HepG2 (cell line): ENCODE data around the gene KATNAL1. TPM values are rescaled to one million over a fixed set of nuclear protein-coding genes. Genes with fewer than 3 reads are reported as not detected.

Experiments
- ATAC-seq: fragments of 200-7000 bp; cut with Tn5 transposase; 3 replicates; pipeline ENCODE4 v1.9.1; 2020; ENCODE audit warnings: mild to moderate bottlenecking, moderate library complexity
- BruUV-seq: library from RNA; stranded (reverse); fragments of 400-500 nt; replicated peaks from 2 replicates; lab custom pipeline; 2021; lab: Mats Ljungman, UMichigan
- CTCF ChIA-PET: fragments of 300-600 bp; formaldehyde crosslinking; extraction: SDS; loops from one replicate; lab custom pipeline; 2021; ENCODE audit warnings: low total read pairs, inconsistent platforms, low intra/inter-chr PET ratio; lab: Yijun Ruan, JAX
- POLR2A ChIA-PET: fragments of 350-600 bp; sonication (Branson Sonifier 250); formaldehyde crosslinking; loops from one replicate; lab custom pipeline; 2020; ENCODE audit warnings: antibody characterized with exemption, inconsistent platforms; lab: Yijun Ruan, JAX
- DNase-seq: peaks from one replicate; pipeline ENCODE4 v3.0.0-alpha.2; 2015; ENCODE audit warnings: low spot score
- FAIRE-seq: peaks from 3 replicates; lab custom pipeline; 2011; peaks lifted over from hg19 to GRCh38; lab: Jason Lieb, UNC
- H2AFZ ChIP-seq: one replicate; pipeline ENCODE4 v1.6.1; 2011; ENCODE audit warnings: low read length, inconsistent platforms
- H3K27ac ChIP-seq: fragments of 300-600 bp; 3 replicates; pipeline ENCODE4 v1.8.0; 2011; ENCODE audit warnings: mixed run types, mild to moderate bottlenecking, mixed read lengths, low read length, inconsistent platforms; ENCODE audit not compliant: insufficient read depth; ENCODE audit errors: extremely low read length
- H3K27me3 ChIP-seq, 2 experiments: fragments of 200-600 bp in 1 of 2; 2 replicates in 1 of 2; 3 replicates in 1 of 2; pipeline versions ENCODE4 v1.6.0 to v1.8.0; 2011; ENCODE audit warnings: low read length in 2 of 2, mild to moderate bottlenecking in 2 of 2, moderate library complexity in 2 of 2, inconsistent platforms in 1 of 2; ENCODE audit not compliant: insufficient read depth in 2 of 2, control insufficient read depth in 1 of 2
- H3K36me3 ChIP-seq, 2 experiments: fragments of 200-600 bp in 1 of 2; replicated peaks in 1 of 2; 2 replicates in 1 of 2; 3 replicates in 1 of 2; pipeline versions ENCODE4 v1.5.1 to v1.8.0; 2011; ENCODE audit warnings: low read length in 2 of 2, inconsistent platforms in 1 of 2; ENCODE audit not compliant: insufficient read depth in 2 of 2, control insufficient read depth in 1 of 2
- H3K4me1 ChIP-seq: 2 replicates; pipeline ENCODE4 v1.5.1; 2012; ENCODE audit warnings: low read length, inconsistent platforms; ENCODE audit not compliant: insufficient read depth
- H3K4me2 ChIP-seq: 2 replicates; pipeline ENCODE4 v1.6.0; 2011; ENCODE audit warnings: low read depth, low read length, inconsistent platforms
- H3K4me3 ChIP-seq, 3 experiments: fragments of 200-600 bp in 1 of 3; sonication (generic), shearing (Covaris generic) in 1 of 3; replicated peaks in 1 of 3; 2 replicates each; pipeline ENCODE4 v1.5.1; 2011 to 2016; ENCODE audit warnings: low read length in 3 of 3, inconsistent platforms in 2 of 3, low read depth in 2 of 3, mild to moderate bottlenecking in 2 of 3, control low read depth in 1 of 3, mixed read lengths in 1 of 3; ENCODE audit not compliant: insufficient read depth in 1 of 3
- H3K79me2 ChIP-seq: one replicate; pipeline ENCODE4 v1.6.1; 2011; ENCODE audit warnings: low read length, inconsistent platforms; ENCODE audit not compliant: insufficient read depth
- H3K9ac ChIP-seq: 2 replicates; pipeline ENCODE4 v1.6.0; 2011; ENCODE audit warnings: mild to moderate bottlenecking, low read depth, low read length, inconsistent platforms; ENCODE audit not compliant: insufficient read depth
- H3K9me3 ChIP-seq: 2 replicates; pipeline ENCODE4 v1.5.1; 2012; ENCODE audit warnings: mild to moderate bottlenecking, low read length
- H4K20me1 ChIP-seq: 2 replicates; pipeline ENCODE4 v1.6.0; 2011; ENCODE audit warnings: inconsistent platforms, mild to moderate bottlenecking, low read length, moderate library complexity; ENCODE audit not compliant: insufficient read depth
- CBFB ChIP-seq: sonication (generic); formaldehyde crosslinking; IDR thresholded peaks from 2 replicates; pipeline ENCODE4 v1.4.0; 2020; ENCODE audit warnings: missing genetic modification reagents
- GATAD1 ChIP-seq: IDR thresholded peaks from 2 replicates; pipeline ENCODE4 v1.6.1; 2016; ENCODE audit warnings: missing genetic modification reagents, missing compliant biosample characterization
- MEF2D ChIP-seq: sonication (generic); formaldehyde crosslinking; IDR thresholded peaks from 2 replicates; pipeline ENCODE4 v1.5.1; 2020; ENCODE audit warnings: mild to moderate bottlenecking, missing genetic modification reagents
- MYNN ChIP-seq: sonication (generic); formaldehyde crosslinking; IDR thresholded peaks from 2 replicates; pipeline ENCODE4 v1.4.0; 2020; ENCODE audit warnings: mild to moderate bottlenecking, low read depth, missing genetic modification reagents
- ZNF225 ChIP-seq: sonication (generic); formaldehyde crosslinking; IDR thresholded peaks from 2 replicates; pipeline ENCODE4 v1.4.0; 2020; ENCODE audit warnings: mild to moderate bottlenecking, missing genetic modification reagents
- WGBS: methylation state at CpG from one replicate; pipeline ENCODE4 v1.1.6; 2017; ENCODE audit warnings: low lambda C conversion rate; 5-methylcytosine and 5-hydroxymethylcytosine counted together
- in situ Hi-C: cut with HindIII; loops from 2 replicates; pipeline ENCODE4 v1.10.0; 2017; ENCODE audit warnings: low pct_unique_long_range_greater_than_20kb; ENCODE audit not compliant: extremely low pct_ligation_motif_present
- intact Hi-C: fragments of 100-400 bp; cut with micrococcal nuclease; formaldehyde crosslinking; loops from one replicate; pipeline ENCODE4 v1.10.0; 2022; ENCODE audit not compliant: unreplicated experiment
- polyA plus RNA-seq, 8 experiments: library from polyadenylated mRNA; depleted of rRNA in 3 of 8; stranded (reverse) in 7 of 8; unstranded in 1 of 8; fragments of >200 nt; fragmentation: Illumina TruSeq in 4 of 8; extraction: Trizol in 4 of 8; gene quantifications; 2 replicates each; pipeline versions ENCODE4 v1.2.1 to v1.2.3, GENCODE V29; 2011 to 2016; ENCODE audit warnings: low read depth in 4 of 8, missing spikeins in 1 of 8, mixed read lengths in 1 of 8; ENCODE audit not compliant: insufficient read depth in 1 of 8
- total RNA-seq, 5 experiments: library from RNA; depleted of rRNA; stranded (reverse); fragments of >200 nt; fragmentation: Illumina TruSeq; extraction: Trizol; gene quantifications; 2 replicates each; pipeline ENCODE4 v1.2.3, GENCODE V29; 2016; ENCODE audit warnings: low read depth in 1 of 5
- TF ChIP-seq, protein P1 (sequence below): sonication (generic); formaldehyde crosslinking; IDR thresholded peaks from 2 replicates; pipeline ENCODE4 v1.5.0; 2020; ENCODE audit warnings: missing genetic modification reagents, mild to moderate bottlenecking, borderline replicate concordance
- TF ChIP-seq, protein P2 (sequence below): sonication (generic); formaldehyde crosslinking; IDR thresholded peaks from 2 replicates; pipeline ENCODE4 v1.8.0; 2022; ENCODE audit warnings: mild to moderate bottlenecking, missing genetic modification reagents, borderline replicate concordance
- TF ChIP-seq, protein P3 (sequence below): IDR thresholded peaks from 2 replicates; pipeline ENCODE4 v1.6.1; 2016; ENCODE audit warnings: low read depth, control low read depth
- TF ChIP-seq, protein P4 (sequence below): IDR thresholded peaks from 2 replicates; pipeline ENCODE4 v1.6.1; 2018; ENCODE audit warnings: missing genetic modification reagents

KATNAL1 gene
- total and polyA plus RNA-seq, 2 of the 13 experiments (the other 11 are each of a cell fraction or from before 2014, with no cell fraction given), result 3.2 to 11.8 TPM

DNA sequence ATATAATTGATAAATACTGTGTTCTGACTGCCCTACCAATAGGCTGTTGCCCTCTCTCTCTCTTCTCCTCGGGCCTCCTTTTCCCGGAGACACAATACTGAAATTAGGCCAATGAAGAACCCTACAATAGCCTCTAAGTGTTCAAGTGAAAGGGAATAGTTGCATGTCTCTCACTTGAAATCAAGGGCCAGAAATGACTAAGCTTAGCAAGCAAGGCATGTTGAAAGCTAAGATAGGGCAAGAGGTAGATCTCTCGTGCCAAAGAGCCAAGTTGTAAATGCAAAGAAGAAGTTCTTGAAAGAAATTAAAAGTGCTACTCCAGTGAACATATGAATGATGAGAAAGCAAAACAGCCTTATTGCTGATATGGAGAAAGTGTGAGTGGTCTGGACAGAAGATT is 13.3 kb downstream of the KATNAL1 start:
- no peaks in the 10 kb centered on the region for H3K36me3 ChIP-seq
- no peak overlapping the region for H3K27ac ChIP-seq
- H3K79me2 ChIP-seq, result peaks cover 7% of the 10 kb centered on the region
- no peak overlapping the region for H2AFZ ChIP-seq
- in situ Hi-C loops (no loop called here), intact Hi-C loops (no loop called here)
- no peaks in the 10 kb centered on the region for H4K20me1 ChIP-seq
- no peak overlapping the region for H3K9ac ChIP-seq
- TF ChIP-seq, protein P1, sequence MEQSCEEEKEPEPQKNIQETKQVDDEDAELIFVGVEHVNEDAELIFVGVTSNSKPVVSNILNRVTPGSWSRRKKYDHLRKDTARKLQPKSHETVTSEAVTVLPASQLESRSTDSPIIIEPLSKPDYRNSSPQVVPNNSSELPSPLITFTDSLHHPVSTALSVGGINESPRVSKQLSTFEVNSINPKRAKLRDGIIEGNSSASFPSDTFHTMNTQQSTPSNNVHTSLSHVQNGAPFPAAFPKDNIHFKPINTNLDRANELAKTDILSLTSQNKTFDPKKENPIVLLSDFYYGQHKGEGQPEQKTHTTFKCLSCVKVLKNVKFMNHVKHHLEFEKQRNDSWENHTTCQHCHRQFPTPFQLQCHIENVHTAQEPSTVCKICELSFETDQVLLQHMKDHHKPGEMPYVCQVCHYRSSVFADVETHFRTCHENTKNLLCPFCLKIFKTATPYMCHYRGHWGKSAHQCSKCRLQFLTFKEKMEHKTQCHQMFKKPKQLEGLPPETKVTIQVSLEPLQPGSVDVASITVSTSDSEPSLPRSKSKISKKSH (CRISPR knock-in tag), result no peak
- no peak for TF ChIP-seq MYNN (CRISPR knock-in tag)
- no peak for TF ChIP-seq ZNF225
- TF ChIP-seq, protein P2, sequence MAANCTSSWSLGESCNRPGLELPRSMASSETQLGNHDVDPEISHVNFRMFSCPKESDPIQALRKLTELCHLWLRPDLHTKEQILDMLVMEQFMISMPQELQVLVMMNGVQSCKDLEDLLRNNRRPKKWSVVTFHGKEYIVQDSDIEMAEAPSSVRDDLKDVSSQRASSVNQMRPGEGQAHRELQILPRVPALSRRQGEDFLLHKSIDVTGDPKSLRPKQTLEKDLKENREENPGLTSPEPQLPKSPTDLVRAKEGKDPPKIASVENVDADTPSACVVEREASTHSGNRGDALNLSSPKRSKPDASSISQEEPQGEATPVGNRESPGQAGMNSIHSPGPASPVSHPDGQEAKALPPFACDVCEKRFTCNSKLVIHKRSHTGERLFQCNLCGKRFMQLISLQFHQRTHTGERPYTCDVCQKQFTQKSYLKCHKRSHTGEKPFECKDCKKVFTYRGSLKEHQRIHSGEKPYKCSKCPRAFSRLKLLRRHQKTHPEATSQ, result no peak
- TF ChIP-seq, protein P3, sequence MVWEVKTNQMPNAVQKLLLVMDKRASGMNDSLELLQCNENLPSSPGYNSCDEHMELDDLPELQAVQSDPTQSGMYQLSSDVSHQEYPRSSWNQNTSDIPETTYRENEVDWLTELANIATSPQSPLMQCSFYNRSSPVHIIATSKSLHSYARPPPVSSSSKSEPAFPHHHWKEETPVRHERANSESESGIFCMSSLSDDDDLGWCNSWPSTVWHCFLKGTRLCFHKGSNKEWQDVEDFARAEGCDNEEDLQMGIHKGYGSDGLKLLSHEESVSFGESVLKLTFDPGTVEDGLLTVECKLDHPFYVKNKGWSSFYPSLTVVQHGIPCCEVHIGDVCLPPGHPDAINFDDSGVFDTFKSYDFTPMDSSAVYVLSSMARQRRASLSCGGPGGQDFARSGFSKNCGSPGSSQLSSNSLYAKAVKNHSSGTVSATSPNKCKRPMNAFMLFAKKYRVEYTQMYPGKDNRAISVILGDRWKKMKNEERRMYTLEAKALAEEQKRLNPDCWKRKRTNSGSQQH (CRISPR knock-in tag), result no peak
- no peak for TF ChIP-seq MEF2D
- TF ChIP-seq CBFB (CRISPR knock-in tag), result no peak
- TF ChIP-seq GATAD1 (CRISPR knock-in tag), result no peak
- TF ChIP-seq, protein P4, sequence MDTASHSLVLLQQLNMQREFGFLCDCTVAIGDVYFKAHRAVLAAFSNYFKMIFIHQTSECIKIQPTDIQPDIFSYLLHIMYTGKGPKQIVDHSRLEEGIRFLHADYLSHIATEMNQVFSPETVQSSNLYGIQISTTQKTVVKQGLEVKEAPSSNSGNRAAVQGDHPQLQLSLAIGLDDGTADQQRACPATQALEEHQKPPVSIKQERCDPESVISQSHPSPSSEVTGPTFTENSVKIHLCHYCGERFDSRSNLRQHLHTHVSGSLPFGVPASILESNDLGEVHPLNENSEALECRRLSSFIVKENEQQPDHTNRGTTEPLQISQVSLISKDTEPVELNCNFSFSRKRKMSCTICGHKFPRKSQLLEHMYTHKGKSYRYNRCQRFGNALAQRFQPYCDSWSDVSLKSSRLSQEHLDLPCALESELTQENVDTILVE, result no peak
- ATAC-seq (no peak), DNase-seq (no peak), FAIRE-seq (no peak)
- H3K4me1 ChIP-seq, result peaks cover 11% of the 10 kb centered on the region
- ChIA-PET CTCF (no interaction called here), POLR2A (interaction anchor here (1.4 kb wide), 1 partner anchor 13 kb away, joined by 5 read pairs; the partner anchor contains the start of gene KATNAL1)
- H3K9me3 ChIP-seq, result no peaks in the 10 kb centered on the region
- WGBS, result 65% methylated on average over 3 of the region's 3 CpGs
- H3K4me2 ChIP-seq, result no peak overlapping the region
- BruUV-seq, result no TSS peak
- no peaks in the 10 kb centered on the region for H3K27me3 ChIP-seq
- H3K4me3 ChIP-seq, result no peak overlapping the region
